Measurements from ENCODE around the gene DEPP1. TPM values are rescaled to one million over a fixed set of nuclear protein-coding genes. Genes with fewer than 3 reads are reported as not detected.

DEPP1 gene
- total and polyA plus RNA-seq, 2 donors (not counting 3 experiments of a cell fraction or from before 2014, with no cell fraction given) = 364 to 951 TPM

GRCh38 chr10:44977287-44978212 is 1.1 kb downstream of the DEPP1 start:
- FAIRE-seq (no peak), DNase-seq (ENCODE audit: low read depth, low spot score) (no peak)
- Histone ChIP-seq H3K4me3 (replicated peaks in 1 of 3; ENCODE audit: insufficient read depth in 1 of 3, low read depth in 1 of 3, low read length in 3 of 3) (peak overlapping the region in 2 of 3 experiments; percentile 58 to 82), H4K20me1 (replicated peaks; ENCODE audit: control insufficient read depth, extremely low read depth, insufficient read depth, low read length) (no peaks in the 10 kb centered on the region), H3K9me3 (replicated peaks; ENCODE audit: control insufficient read depth, insufficient read depth, low read length) (no peaks in the 10 kb centered on the region), H3K9ac (replicated peaks; ENCODE audit: extremely low read depth, insufficient read depth, low read length) (peak overlapping the region; percentile 70), H3K4me1 (ENCODE audit: control insufficient read depth, extremely low read depth, insufficient read depth, low read length) (peaks cover 46% of the 10 kb centered on the region), H3K9me1 (replicated peaks; ENCODE audit: control insufficient read depth, extremely low read depth, insufficient read depth, low read length) (no peaks in the 10 kb centered on the region), H3K27ac (ENCODE audit: insufficient read depth, low read depth, low read length) (peak overlapping the region; percentile 43), H3K4me2 (ENCODE audit: insufficient read depth, low read length) (peak overlapping the region; percentile 55), H3K36me3 (ENCODE audit: control insufficient read depth in 2 of 2, extremely low read depth in 1 of 2, insufficient read depth in 2 of 2, low read length in 2 of 2) (peaks cover 0 to 11% of the 10 kb centered on the region in 2 experiments), H3K27me3 (ENCODE audit: control insufficient read depth in 2 of 2, insufficient read depth in 2 of 2, low read length in 2 of 2) (no peaks in the 10 kb centered on the region), H2AFZ (ENCODE audit: low read depth, low read length) (no peak overlapping the region), H3K79me2 (ENCODE audit: control insufficient read depth, insufficient read depth, low read length) (no peaks in the 10 kb centered on the region)
- CTCF ChIA-PET = interaction anchor here (0.8 to 1.7 kb wide), 5 partner anchors 11 to 45 kb away, joined by 3 to 11 read pairs (median 7); no protein-coding TSS in a partner anchor
- POLR2A ChIA-PET = interaction anchor here (0.7 to 2.2 kb wide), 8 partner anchors 10 to 72 kb away, joined by 3 to 48 read pairs (median 8); partner anchors contain the start of gene ZNF22
- dilution Hi-C loops (cut with MboI; ENCODE audit: extremely low pct_ligation_motif_present, low sequenced_read_pairs) = no loop called here
- intact Hi-C loops (cut with micrococcal nuclease) = loop anchor here (1.0 to 10.0 kb wide), 3 partner anchors 19 to 1303 kb away; no protein-coding TSS in a partner anchor
- BruUV-seq (replicated peaks) = no TSS peak
- TF ChIP-seq MYC (IDR thresholded peaks at IDR 0.05; ENCODE audit: low read depth, low read length) = no peak
- TF ChIP-seq EZH2 (IDR thresholded peaks at IDR 0.05; ENCODE audit: borderline replicate concordance, low read depth, low read length, severe bottlenecking) = no peak
- TF ChIP-seq GATA2 (IDR thresholded peaks at IDR 0.05; ENCODE audit: insufficient read depth, insufficient read length, low read depth, low read length) = no peak
- no peak for TF ChIP-seq FOS (IDR thresholded peaks at IDR 0.05; ENCODE audit: borderline replicate concordance, insufficient read depth, low read length)
- no peak for TF ChIP-seq POLR2AphosphoS5 (IDR thresholded peaks at IDR 0.05; ENCODE audit: insufficient read depth, low read depth, low read length)
- TF ChIP-seq POLR2A (IDR thresholded peaks at IDR 0.05; ENCODE audit: low read depth, low read length) = no peak
- TF ChIP-seq MAX (IDR thresholded peaks at IDR 0.05; ENCODE audit: insufficient read depth, insufficient read length) = no peak
- no peak for TF ChIP-seq JUN (IDR thresholded peaks at IDR 0.05; ENCODE audit: borderline replicate concordance, insufficient read depth, insufficient read length, low read depth)
- no peak for TF ChIP-seq CTCF (IDR thresholded peaks at IDR 0.05; ENCODE audit: extremely low read depth in 1 of 2, insufficient read depth in 1 of 2, low read depth in 1 of 2, low read length in 2 of 2)
